Karpas-422 (cell line): ENCODE data around the gene MEIS2. TPM values are rescaled to one million over a fixed set of nuclear protein-coding genes. Genes with fewer than 3 reads are reported as not detected.

Experiments used
- DNase-seq: peaks from one replicate; pipeline ENCODE4 v3.0.0-alpha.2; 2015
- H2AFZ ChIP-seq: fragments of 200-600 bp; sonication (generic); 2 replicates; pipeline ENCODE4 v1.6.1; 2014; ENCODE audit warnings: antibody characterized with exemption, low read length, mixed read lengths
- H3K27ac ChIP-seq: fragments of 200-600 bp; sonication (generic); 2 replicates; pipeline ENCODE4 v1.5.1; 2014; ENCODE audit warnings: mild to moderate bottlenecking, low read length, moderate library complexity
- H3K27me3 ChIP-seq: fragments of 200-600 bp; sonication (generic); 2 replicates; pipeline ENCODE4 v1.6.1; 2014; ENCODE audit warnings: low read length, mixed read lengths
- H3K36me3 ChIP-seq: fragments of 200-600 bp; sonication (generic); 2 replicates; pipeline ENCODE4 v1.6.1; 2014; ENCODE audit warnings: low read length, mixed read lengths; ENCODE audit not compliant: insufficient read depth
- H3K4me1 ChIP-seq: fragments of 200-600 bp; sonication (generic); 2 replicates; pipeline ENCODE4 v1.6.1; 2014; ENCODE audit warnings: mild to moderate bottlenecking, low read length, mixed read lengths
- H3K4me2 ChIP-seq: fragments of 200-600 bp; sonication (generic); 2 replicates; pipeline ENCODE4 v1.6.1; 2014; ENCODE audit warnings: low read length, low read depth, mild to moderate bottlenecking; ENCODE audit not compliant: poor library complexity, severe bottlenecking
- H3K4me3 ChIP-seq: fragments of 200-600 bp; sonication (generic); 2 replicates; pipeline ENCODE4 v1.5.1; 2014; ENCODE audit warnings: mild to moderate bottlenecking, antibody characterized with exemption, low read length, mixed read lengths
- H3K79me2 ChIP-seq: fragments of 200-600 bp; sonication (generic); 2 replicates; pipeline ENCODE4 v1.6.1; 2014; ENCODE audit warnings: mild to moderate bottlenecking, low read length, mixed read lengths
- H3K9ac ChIP-seq: fragments of 200-600 bp; sonication (generic); 2 replicates; pipeline ENCODE4 v1.6.0; 2014; ENCODE audit warnings: low read length
- H3K9me2 ChIP-seq: fragments of 200-600 bp; sonication (generic), shearing (Covaris generic); replicated peaks from 2 replicates; pipeline ENCODE4 v1.6.0; 2014; ENCODE audit warnings: mild to moderate bottlenecking, low read length, moderate library complexity; ENCODE audit not compliant: insufficient read depth
- H3K9me3 ChIP-seq: fragments of 300-700, 200-600 bp; sonication (generic); 2 replicates; pipeline ENCODE4 v1.6.1; 2014; ENCODE audit warnings: low read length, mixed read lengths
- H4K20me1 ChIP-seq: fragments of 200-600 bp; sonication (generic); 2 replicates; pipeline ENCODE4 v1.6.1; 2014; ENCODE audit warnings: mild to moderate bottlenecking, antibody characterized with exemption, low read length, low read depth; ENCODE audit not compliant: insufficient read depth
- total RNA-seq: library from RNA; depleted of rRNA; stranded (reverse); fragments of >200 nt; shearing (Covaris generic); gene quantifications from 2 replicates; pipeline ENCODE4 v1.2.3, GENCODE V29; 2014; ENCODE audit warnings: low replicate concordance

The MEIS2 gene
- total RNA-seq, 1 experiment from 2014 or later = 68.2 TPM

- H3K27me3 ChIP-seq = no peaks in the 10 kb centered on the region
- peaks cover 56% of the 10 kb centered on the region for H3K4me1 ChIP-seq
- no peak overlapping the region for H3K4me3 ChIP-seq
- H3K9me3 ChIP-seq = no peaks in the 10 kb centered on the region
- H3K36me3 ChIP-seq = no peaks in the 10 kb centered on the region
- H3K79me2 ChIP-seq = peaks cover 43% of the 10 kb centered on the region
- no peak for DNase-seq
- peak overlapping the region; percentile 22 for H3K4me2 ChIP-seq
- H3K9me2 ChIP-seq = no peaks in the 10 kb centered on the region
- H4K20me1 ChIP-seq = no peaks in the 10 kb centered on the region
- H3K9ac ChIP-seq = no peak overlapping the region
- no peak overlapping the region for H2AFZ ChIP-seq
- H3K27ac ChIP-seq = peak overlapping the region; percentile 24; the same call in 1 of the 2 replicates
These were observed 139.5 kb downstream of the MEIS2 start for GRCh38 chr15:36960947-36961227.

GRCh38 chr15:36960179-36960946 is 140.0 kb downstream of the MEIS2 start:
- Histone ChIP-seq H3K4me3 (no peak overlapping the region), H3K4me2 (peak overlapping the region; percentile 22), H3K9me3 (no peaks in the 10 kb centered on the region), H4K20me1 (no peaks in the 10 kb centered on the region), H3K27ac (peak overlapping the region; percentile 24; the same call in 1 of the 2 replicates), H2AFZ (no peak overlapping the region), H3K27me3 (no peaks in the 10 kb centered on the region), H3K9me2 (no peaks in the 10 kb centered on the region), H3K36me3 (no peaks in the 10 kb centered on the region), H3K79me2 (peaks cover 42% of the 10 kb centered on the region), H3K4me1 (peaks cover 56% of the 10 kb centered on the region), H3K9ac (no peak overlapping the region)
- no peak for DNase-seq

DNA sequence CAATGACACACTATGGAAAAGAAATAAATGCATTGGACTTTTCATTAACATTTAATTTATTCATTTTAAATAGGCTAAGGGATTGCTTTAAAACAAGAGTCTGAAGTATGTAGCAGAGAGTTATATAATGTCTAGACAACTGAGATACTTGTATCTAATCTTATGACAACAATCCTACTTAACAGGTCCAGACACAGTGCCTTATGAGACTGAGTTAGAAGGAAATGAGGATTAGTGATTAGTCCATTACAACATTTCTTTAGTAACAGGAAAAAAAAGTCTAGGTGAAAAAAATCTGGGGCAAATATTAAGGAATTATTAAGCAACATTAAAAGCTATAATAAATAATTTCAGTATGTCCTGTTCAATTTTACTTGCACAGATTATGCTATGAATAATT is 140.6 kb downstream of the MEIS2 start:
- Histone ChIP-seq H3K4me2 (no peak overlapping the region), H3K79me2 (peaks cover 46% of the 10 kb centered on the region), H4K20me1 (no peaks in the 10 kb centered on the region)

GRCh38 chr15:36958606-36959005 is 141.7 kb downstream of the MEIS2 start:
- no peaks in the 10 kb centered on the region for H3K9me2 ChIP-seq
- H3K27me3 ChIP-seq = no peaks in the 10 kb centered on the region
- H2AFZ ChIP-seq = no peak overlapping the region
- H4K20me1 ChIP-seq = no peaks in the 10 kb centered on the region
- H3K4me1 ChIP-seq = peaks cover 56% of the 10 kb centered on the region
- H3K27ac ChIP-seq = no peak overlapping the region
- DNase-seq = no peak
- H3K9me3 ChIP-seq = no peaks in the 10 kb centered on the region
- H3K36me3 ChIP-seq = no peaks in the 10 kb centered on the region
- H3K4me3 ChIP-seq = no peak overlapping the region
- no peak overlapping the region for H3K4me2 ChIP-seq
- H3K79me2 ChIP-seq = peaks cover 51% of the 10 kb centered on the region
- no peak overlapping the region for H3K9ac ChIP-seq

More for the DNA sequence above, 140.6 kb downstream of the MEIS2 start:
- DNase-seq = no peak
- H3K27ac ChIP-seq = 0 out of 2 replicates have a peak overlapping the region, but pooled peaks have one; percentile 24
- H3K9ac ChIP-seq = no peak overlapping the region
- no peaks in the 10 kb centered on the region for H3K36me3 ChIP-seq
- no peak overlapping the region for H2AFZ ChIP-seq
- no peaks in the 10 kb centered on the region for H3K9me3 ChIP-seq
- H3K4me1 ChIP-seq = peaks cover 56% of the 10 kb centered on the region
- H3K4me3 ChIP-seq = no peak overlapping the region
- no peaks in the 10 kb centered on the region for H3K27me3 ChIP-seq
- H3K9me2 ChIP-seq = no peaks in the 10 kb centered on the region

- H3K4me2 ChIP-seq = no peak overlapping the region
- H3K36me3 ChIP-seq = no peaks in the 10 kb centered on the region; the same call in 1 of the 2 replicates
- no peaks in the 10 kb centered on the region for H3K9me3 ChIP-seq
- no peak overlapping the region for H3K9ac ChIP-seq
- no peak overlapping the region for H3K27ac ChIP-seq
- H4K20me1 ChIP-seq = no peaks in the 10 kb centered on the region
- H3K79me2 ChIP-seq = peaks cover 57% of the 10 kb centered on the region
- H2AFZ ChIP-seq = no peak overlapping the region
- peaks cover 32% of the 10 kb centered on the region for H3K4me1 ChIP-seq
- H3K27me3 ChIP-seq = no peaks in the 10 kb centered on the region
- H3K9me2 ChIP-seq = no peaks in the 10 kb centered on the region
- H3K4me3 ChIP-seq = no peak overlapping the region
- DNase-seq = no peak
These were observed 145.9 kb downstream of the MEIS2 start for GRCh38 chr15:36954486-36954885.

GRCh38 chr15:36953346-36953745 is 147.0 kb downstream of the MEIS2 start:
- no peak overlapping the region for H3K9ac ChIP-seq

GRCh38 chr15:36951731-36952247 is 148.6 kb downstream of the MEIS2 start:
- Histone ChIP-seq H3K4me1 (peaks cover 7% of the 10 kb centered on the region; the same call in 1 of the 2 replicates), H3K36me3 (peaks cover 9% of the 10 kb centered on the region; the same call in 1 of the 2 replicates), H2AFZ (no peak overlapping the region), H4K20me1 (no peaks in the 10 kb centered on the region), H3K79me2 (peaks cover 35% of the 10 kb centered on the region), H3K27ac (no peak overlapping the region), H3K9me3 (no peaks in the 10 kb centered on the region), H3K9ac (no peak overlapping the region), H3K4me3 (no peak overlapping the region), H3K4me2 (no peak overlapping the region), H3K27me3 (no peaks in the 10 kb centered on the region), H3K9me2 (no peaks in the 10 kb centered on the region)
- DNase-seq = no peak

More at GRCh38 chr15:36953346-36953745, 147.0 kb downstream of the MEIS2 start:
- H2AFZ ChIP-seq = no peak overlapping the region
- H3K9me2 ChIP-seq = no peaks in the 10 kb centered on the region
- H3K4me3 ChIP-seq = no peak overlapping the region
- H3K27me3 ChIP-seq = no peaks in the 10 kb centered on the region
- H3K4me2 ChIP-seq = no peak overlapping the region
- DNase-seq = no peak
- peaks cover 23% of the 10 kb centered on the region for H3K4me1 ChIP-seq
- peaks cover 2% of the 10 kb centered on the region; the same call in 1 of the 2 replicates for H3K36me3 ChIP-seq
- no peaks in the 10 kb centered on the region for H4K20me1 ChIP-seq
- peaks cover 47% of the 10 kb centered on the region for H3K79me2 ChIP-seq
- no peak overlapping the region for H3K27ac ChIP-seq
- H3K9me3 ChIP-seq = no peaks in the 10 kb centered on the region

DNA sequence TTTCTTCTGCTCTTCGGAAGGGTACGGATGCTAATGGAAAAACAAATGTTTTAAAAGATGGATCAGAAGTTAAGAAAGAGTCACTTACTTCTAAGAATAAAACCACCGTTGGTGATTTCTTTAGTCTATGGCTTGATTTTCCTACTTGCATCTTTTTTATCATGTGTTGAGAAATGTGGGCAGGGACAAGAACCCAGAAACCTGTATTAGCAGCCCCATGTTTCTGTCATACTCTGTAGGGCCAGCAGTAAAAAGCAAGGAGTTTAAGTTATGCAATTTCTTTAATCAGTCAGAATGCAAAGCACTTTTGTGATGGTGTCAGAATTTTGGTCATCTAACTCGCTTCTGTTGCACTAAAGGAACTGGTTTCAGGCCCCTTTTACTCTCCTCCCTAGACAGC is 150.0 kb downstream of the MEIS2 start:
- Histone ChIP-seq H3K27ac (no peak overlapping the region), H3K27me3 (no peaks in the 10 kb centered on the region), H3K36me3 (peaks cover 17% of the 10 kb centered on the region; the same call in 1 of the 2 replicates), H3K79me2 (peaks cover 29% of the 10 kb centered on the region), H3K9me2 (no peaks in the 10 kb centered on the region), H3K4me3 (no peak overlapping the region), H3K9ac (no peak overlapping the region), H3K4me1 (no peaks in the 10 kb centered on the region; the same call in 1 of the 2 replicates), H4K20me1 (no peaks in the 10 kb centered on the region), H3K9me3 (no peaks in the 10 kb centered on the region), H3K4me2 (no peak overlapping the region), H2AFZ (no peak overlapping the region)
- DNase-seq = no peak
